ENCODE measurements around the gene ZNF549. TPM values are rescaled to one million over a fixed set of nuclear protein-coding genes. Genes with fewer than 3 reads are reported as not detected.

Gene ZNF549
- total and polyA plus RNA-seq, 2 of the 13 experiments (the other 11 are each of a cell fraction or from before 2014, with no cell fraction given): 2.8 to 6.4 TPM

GRCh38 chr19:57527136-57527881, at the start of gene ZNF549 (continued):
- peak; percentile 91 for TF ChIP-seq ZHX2 (IDR thresholded peaks at IDR 0.05; ENCODE audit: low read depth)
- TF ChIP-seq ZHX2 (CRISPR knock-in tag; IDR thresholded peaks at IDR 0.05; ENCODE audit: borderline replicate concordance): no peak
- TF ChIP-seq BCL3 (CRISPR knock-in tag; IDR thresholded peaks at IDR 0.05): peak; percentile 71
- no peak for TF ChIP-seq ATF6 (CRISPR knock-in tag; conservative IDR thresholded peaks at IDR 0.05)
- peak; percentile 97 for TF ChIP-seq ARID4A (CRISPR knock-in tag; IDR thresholded peaks at IDR 0.05; ENCODE audit: borderline replicate concordance)
- TF ChIP-seq ZNF501 (CRISPR knock-in tag; IDR thresholded peaks at IDR 0.05): peak; percentile 94
- peak; percentile 92 for TF ChIP-seq ELF1 (CRISPR knock-in tag; IDR thresholded peaks at IDR 0.05)
- TF ChIP-seq RXRB (CRISPR knock-in tag; IDR thresholded peaks at IDR 0.05; ENCODE audit: borderline replicate concordance): peak; percentile 52; the same call in 1 of the 2 replicates
- TF ChIP-seq ZBTB26 (CRISPR knock-in tag; IDR thresholded peaks at IDR 0.05; ENCODE audit: borderline replicate concordance): no peak
- TF ChIP-seq GLI4 (CRISPR knock-in tag; IDR thresholded peaks at IDR 0.05; ENCODE audit: borderline replicate concordance): no peak

Data from HepG2 (cell line).